H1 (cell line): ENCODE results near the gene SLC4A1AP. TPM values are rescaled to one million over a fixed set of nuclear protein-coding genes. Genes with fewer than 3 reads are reported as not detected.

Experiments used
- CTCF ChIA-PET: fragments of 300-600 bp; sonication (Branson Sonifier 250); formaldehyde crosslinking; loops from one replicate; lab custom pipeline; 2021; ENCODE audit not compliant: partially characterized antibody; lab: Charles Lee
- POLR2A ChIA-PET: fragments of 300-600 bp; sonication (Branson Sonifier 250); formaldehyde crosslinking; loops from one replicate; lab custom pipeline; 2021; ENCODE audit warnings: inconsistent platforms; ENCODE audit not compliant: partially characterized antibody; lab: Charles Lee
- DNase-seq, 2 experiments: peaks; one replicate each; pipeline versions ENCODE4 v3.0.0 to v3.0.0-alpha.2; 2010 to 2022; ENCODE audit warnings: low spot score in 2 of 2, low read depth in 1 of 2, mixed read lengths in 1 of 2
- FAIRE-seq: peaks from 2 replicates; lab custom pipeline; 2011; peaks lifted over from hg19 to GRCh38; lab: Jason Lieb, UNC
- H2AFZ ChIP-seq: 2 replicates; pipeline ENCODE4 v1.8.1; 2012; ENCODE audit warnings: low read length, inconsistent platforms
- H2AK5ac ChIP-seq: 2 replicates; pipeline ENCODE4 v1.6.1; 2013; ENCODE audit warnings: low read depth, low read length
- H2BK120ac ChIP-seq: replicated peaks from 2 replicates; pipeline ENCODE3; 2013; ENCODE audit warnings: low read depth, low read length, inconsistent platforms
- H2BK12ac ChIP-seq: 2 replicates; pipeline ENCODE4 v1.6.1; 2013; ENCODE audit warnings: low read depth, low read length
- H2BK15ac ChIP-seq: 2 replicates; pipeline ENCODE4 v1.6.1; 2013; ENCODE audit warnings: low read length
- H2BK20ac ChIP-seq: 2 replicates; pipeline ENCODE4 v1.6.1; 2013; ENCODE audit warnings: low read length
- H2BK5ac ChIP-seq: 2 replicates; pipeline ENCODE4 v1.6.1; 2013; ENCODE audit warnings: low read depth, low read length
- H3K14ac ChIP-seq: 2 replicates; pipeline ENCODE4 v1.6.1; 2013; ENCODE audit warnings: inconsistent platforms; ENCODE audit not compliant: insufficient read length
- H3K18ac ChIP-seq: 2 replicates; pipeline ENCODE4 v1.6.1; 2013; ENCODE audit warnings: low read length; ENCODE audit errors: extremely low read depth
- H3K23ac ChIP-seq: 2 replicates; pipeline ENCODE4 v1.6.1; 2013; ENCODE audit warnings: inconsistent platforms; ENCODE audit not compliant: insufficient read length
- H3K23me2 ChIP-seq: 2 replicates; pipeline ENCODE4 v1.6.1; 2013; ENCODE audit warnings: low read depth, low read length
- H3K27ac ChIP-seq: 2 replicates; pipeline ENCODE4 v1.6.1; 2011; ENCODE audit warnings: low read depth, low read length, inconsistent platforms
- H3K27me3 ChIP-seq, 4 experiments: replicated peaks in 1 of 4; 1 replicate in 1 of 4; 2 replicates in 3 of 4; pipeline versions ENCODE4 v1.6.1 to v1.8.1; 2011 to 2013; ENCODE audit warnings: low read length in 3 of 4, mild to moderate bottlenecking in 3 of 4, inconsistent platforms in 2 of 4, mixed read lengths in 2 of 4, moderate library complexity in 1 of 4; ENCODE audit not compliant: control insufficient read depth in 3 of 4, insufficient read depth in 3 of 4; ENCODE audit errors: extremely low read depth in 1 of 4
- H3K36me3 ChIP-seq, 4 experiments: 2 replicates each; pipeline versions ENCODE4 v1.6.1 to v1.8.1; 2011 to 2013; ENCODE audit warnings: mild to moderate bottlenecking in 4 of 4, low read length in 3 of 4, moderate library complexity in 2 of 4, control low read depth in 1 of 4, inconsistent platforms in 1 of 4; ENCODE audit not compliant: insufficient read depth in 4 of 4, control insufficient read depth in 2 of 4
- H3K4ac ChIP-seq: replicated peaks from 2 replicates; pipeline ENCODE3; 2013; ENCODE audit warnings: low read length, low read depth, mixed read lengths, inconsistent platforms; ENCODE audit not compliant: insufficient read length
- H3K4me1 ChIP-seq, 4 experiments: replicated peaks in 1 of 4; 1 replicate in 1 of 4; 2 replicates in 3 of 4; pipeline versions ENCODE4 v1.6.1 to v1.8.1; 2011 to 2013; ENCODE audit warnings: low read length in 3 of 4, inconsistent platforms in 2 of 4, mixed read lengths in 1 of 4; ENCODE audit not compliant: insufficient read depth in 4 of 4, control insufficient read depth in 3 of 4
- H3K4me2 ChIP-seq, 2 experiments: 2 replicates each; pipeline versions ENCODE4 v1.6.1 to v1.8.1; 2011 to 2013; ENCODE audit warnings: low read depth in 2 of 2, low read length in 2 of 2, control low read depth in 1 of 2, inconsistent platforms in 1 of 2, mild to moderate bottlenecking in 1 of 2; ENCODE audit not compliant: insufficient read depth in 1 of 2
- H3K4me3 ChIP-seq, 4 experiments: fragments of 200-600, 300-600 bp in 1 of 4; sonication (generic), shearing (Covaris generic), sonication (Bioruptor Twin) in 1 of 4; 2 replicates each; pipeline versions ENCODE4 v1.5.1 to v1.8.1; 2011 to 2016; ENCODE audit warnings: low read length in 4 of 4, low read depth in 3 of 4, control low read depth in 2 of 4, inconsistent platforms in 2 of 4, mild to moderate bottlenecking in 2 of 4, mixed read lengths in 1 of 4, moderate library complexity in 1 of 4; ENCODE audit not compliant: insufficient read depth in 2 of 4; ENCODE audit errors: extremely low read depth in 1 of 4
- H3K56ac ChIP-seq: replicated peaks from 2 replicates; pipeline ENCODE3; 2013; ENCODE audit warnings: low read depth, mild to moderate bottlenecking, mixed read lengths, low read length, inconsistent platforms; ENCODE audit not compliant: insufficient read length
- H3K79me1 ChIP-seq: 2 replicates; pipeline ENCODE4 v1.6.1; 2013; ENCODE audit warnings: low read depth, low read length, control low read depth
- H3K79me2 ChIP-seq, 2 experiments: 2 replicates each; pipeline versions ENCODE4 v1.6.1 to v1.8.1; 2012 to 2013; ENCODE audit warnings: low read length in 2 of 2, mild to moderate bottlenecking in 2 of 2, inconsistent platforms in 1 of 2; ENCODE audit not compliant: insufficient read depth in 2 of 2, control insufficient read depth in 1 of 2
- H3K9ac ChIP-seq, 4 experiments: replicated peaks in 1 of 4; 1 replicate in 1 of 4; 2 replicates in 3 of 4; pipeline versions ENCODE4 v1.6.1 to v1.8.1; 2011 to 2013; ENCODE audit warnings: low read depth in 3 of 4, low read length in 3 of 4, control low read depth in 2 of 4, mild to moderate bottlenecking in 2 of 4, moderate library complexity in 2 of 4, inconsistent platforms in 1 of 4; ENCODE audit errors: extremely low read depth in 1 of 4
- H3K9me3 ChIP-seq, 2 experiments: 2 replicates each; pipeline versions ENCODE4 v1.6.1 to v1.8.1; 2012 to 2013; ENCODE audit warnings: mild to moderate bottlenecking in 2 of 2, moderate library complexity in 2 of 2, control low read depth in 1 of 2, inconsistent platforms in 1 of 2, low read depth in 1 of 2, low read length in 1 of 2, mixed read lengths in 1 of 2; ENCODE audit not compliant: insufficient read depth in 2 of 2
- H4K20me1 ChIP-seq, 2 experiments: replicated peaks in 1 of 2; 2 replicates each; pipeline versions ENCODE3 to v1.8.1; 2011 to 2013; ENCODE audit warnings: inconsistent platforms in 2 of 2, low read length in 2 of 2, mild to moderate bottlenecking in 1 of 2; ENCODE audit not compliant: insufficient read depth in 2 of 2, control insufficient read depth in 1 of 2
- H4K5ac ChIP-seq: 2 replicates; pipeline ENCODE4 v1.6.1; 2013; ENCODE audit warnings: low read length, low read depth, mixed read lengths, inconsistent platforms; ENCODE audit not compliant: insufficient read length
- H4K8ac ChIP-seq: 2 replicates; pipeline ENCODE4 v1.8.0; 2013; ENCODE audit warnings: mild to moderate bottlenecking, moderate library complexity, low read length, inconsistent platforms; ENCODE audit not compliant: insufficient read depth; ENCODE audit errors: extremely low read depth
- H4K91ac ChIP-seq: replicated peaks from 2 replicates; pipeline ENCODE3; 2013; ENCODE audit warnings: low read length, mixed read lengths, inconsistent platforms; ENCODE audit not compliant: insufficient read length
- CBX5 ChIP-seq: fragments of 300-800, 300-1000 bp; sonication (generic); IDR thresholded peaks from 2 replicates; pipeline ENCODE4 v1.7.1; 2016; ENCODE audit warnings: antibody characterized with exemption, low read length, low read depth
- CEBPB ChIP-seq: IDR thresholded peaks from 2 replicates; pipeline ENCODE4 v1.6.1; 2012; ENCODE audit warnings: low read depth, low read length
- CHD2 ChIP-seq: IDR thresholded peaks from 2 replicates; pipeline ENCODE4 v1.6.1; 2012; ENCODE audit warnings: low read length, improper control_type of control experiment
- CREB1 ChIP-seq: IDR thresholded peaks from 2 replicates; pipeline ENCODE4 v1.6.1; 2012; ENCODE audit warnings: inconsistent platforms
- JUN ChIP-seq: IDR thresholded peaks from 2 replicates; pipeline ENCODE4 v1.6.1; 2011; ENCODE audit warnings: low read depth, mild to moderate bottlenecking, improper control_type of control experiment, low read length
- JUND ChIP-seq: IDR thresholded peaks from 2 replicates; pipeline ENCODE4 v1.6.1; 2011; ENCODE audit warnings: mild to moderate bottlenecking, improper control_type of control experiment, low read length
- KDM4A ChIP-seq: IDR thresholded peaks from one replicate; pipeline ENCODE4 v1.7.1; 2012; ENCODE audit warnings: low read depth, mild to moderate bottlenecking, moderate library complexity, low read length, inconsistent platforms; ENCODE audit not compliant: severe bottlenecking
- NANOG ChIP-seq: IDR thresholded peaks from 2 replicates; pipeline ENCODE4 v1.6.1; 2011; ENCODE audit warnings: low read length, low read depth, mild to moderate bottlenecking, inconsistent platforms; ENCODE audit not compliant: insufficient read depth, poor library complexity, severe bottlenecking
- POLR2A ChIP-seq, 2 experiments: IDR thresholded peaks; 1 replicate in 1 of 2; 2 replicates in 1 of 2; pipeline ENCODE4 v1.6.1; 2011; ENCODE audit warnings: low read depth in 2 of 2, low read length in 2 of 2, mild to moderate bottlenecking in 2 of 2; ENCODE audit errors: control extremely low read depth in 1 of 2
- RFX5 ChIP-seq: IDR thresholded peaks from 2 replicates; pipeline ENCODE4 v1.6.1; 2011; ENCODE audit warnings: low read depth, low read length, improper control_type of control experiment, borderline replicate concordance
- RNF2 ChIP-seq: fragments of 200-900, 300-1000 bp; sonication (generic); IDR thresholded peaks from 2 replicates; pipeline ENCODE4 v1.7.1; 2016; ENCODE audit warnings: borderline replicate concordance, low read depth, mild to moderate bottlenecking, antibody characterized with exemption, low read length; ENCODE audit not compliant: poor library complexity, severe bottlenecking; ENCODE audit errors: missing control alignments
- SIN3A ChIP-seq, 2 experiments: IDR thresholded peaks in 1 of 2; conservative IDR thresholded peaks in 1 of 2; 2 replicates each; pipeline ENCODE4 v1.6.1; 2011 to 2012; ENCODE audit warnings: low read length in 2 of 2, improper control_type of control experiment in 1 of 2, low read depth in 1 of 2, mild to moderate bottlenecking in 1 of 2
- SIX5 ChIP-seq: IDR thresholded peaks from 2 replicates; pipeline ENCODE4 v1.6.1; 2011; ENCODE audit warnings: mild to moderate bottlenecking, low read depth, low read length
- TBP ChIP-seq: IDR thresholded peaks from 2 replicates; pipeline ENCODE4 v1.6.1; 2011; ENCODE audit warnings: low read depth, low read length, improper control_type of control experiment
- WGBS, 2 experiments: shearing (Covaris generic) in 1 of 2; methylation state at CpG; one replicate each; pipeline versions ENCODE4 v1.1.6 to v1.1.7; 2013 to 2015; ENCODE audit warnings: low lambda C conversion rate in 2 of 2, mixed read lengths in 2 of 2, inconsistent platforms in 1 of 2, low coverage in 1 of 2, missing lambda C conversion rate in 1 of 2; ENCODE audit not compliant: insufficient replicate concordance in 2 of 2, insufficient coverage in 1 of 2, insufficient read length in 1 of 2; ENCODE audit errors: extremely low coverage in 1 of 2, missing lambda C conversion rate in 1 of 2; 5-methylcytosine and 5-hydroxymethylcytosine counted together
- polyA plus RNA-seq, 7 experiments: library from polyadenylated mRNA; depleted of rRNA in 3 of 7; stranded (reverse) in 5 of 7; unstranded in 2 of 7; fragments of >200 nt in 5 of 7; fragments of 200-250 nt in 2 of 7; gene quantifications; 1 replicate in 5 of 7; 2 replicates in 1 of 7; 4 replicates in 1 of 7; pipeline versions ENCODE4 v1.2.1 to v1.2.3, GENCODE V29; 2011 to 2013; ENCODE audit warnings: missing spikeins in 2 of 7, mixed read lengths in 2 of 7
- total RNA-seq: library from RNA; stranded (reverse); fragmentation: NEBNext Ultra II Directional; extraction: Animal tissue kit (Norgen Biotek cat#: 25700); gene quantifications from 2 replicates; pipeline ENCODE4 v1.2.1, GENCODE V29; 2021

The SLC4A1AP gene
- total and polyA plus RNA-seq, 2 of the 8 experiments (the other 6 are each of a cell fraction or from before 2014, with no cell fraction given): 8.1 to 18.4 TPM

- no peaks in the 10 kb centered on the region for H4K20me1 ChIP-seq
- no peak overlapping the region for H2BK5ac ChIP-seq
- no peak overlapping the region for H2AFZ ChIP-seq
- H3K79me2 ChIP-seq: no peaks in the 10 kb centered on the region
- H3K27me3 ChIP-seq: no peaks in the 10 kb centered on the region
- FAIRE-seq: no peak
- no peak overlapping the region for H3K4ac ChIP-seq
- H2BK15ac ChIP-seq: no peak overlapping the region
- no peak overlapping the region for H2BK20ac ChIP-seq
- H3K14ac ChIP-seq: no peak overlapping the region
- ChIA-PET POLR2A (interaction anchor here (1.0 to 2.6 kb wide), 3 partner anchors 8 to 80 kb away, joined by 3 to 11 read pairs (median 4); partner anchors contain the start of gene CCDC121), CTCF (interaction anchor here (1.2 to 3.3 kb wide), 2 partner anchors 15 to 137 kb away, joined by 3 to 18 read pairs; no protein-coding TSS in a partner anchor)
- no peak overlapping the region for H3K18ac ChIP-seq
- no peaks in the 10 kb centered on the region for H3K79me1 ChIP-seq
- H3K4me3 ChIP-seq: no peak overlapping the region
- no peak overlapping the region for H4K91ac ChIP-seq
- no peak overlapping the region for H3K56ac ChIP-seq
- no peak overlapping the region for H4K5ac ChIP-seq
- H3K36me3 ChIP-seq: no peaks in the 10 kb centered on the region
- WGBS, 2 experiments: 95% methylated on average over 3 of the region's 3 CpGs; no CpG with 5 or more reads in 1 of the 2 experiments
- H2BK12ac ChIP-seq: no peak overlapping the region
- H2AK5ac ChIP-seq: no peak overlapping the region
- no peak overlapping the region for H4K8ac ChIP-seq
- TF ChIP-seq JUND: no peak
- TF ChIP-seq CREB1: no peak
- TF ChIP-seq CHD2: no peak
- TF ChIP-seq JUN: no peak
- no peak for TF ChIP-seq KDM4A
- TF ChIP-seq SIN3A (conservative IDR thresholded peaks at IDR 0.05 in 1 of 2, IDR thresholded peaks at IDR 0.05 in 1 of 2; ENCODE audit: low read depth in 1 of 2, low read length in 2 of 2): no peak
- TF ChIP-seq TBP: no peak
- no peak for TF ChIP-seq SIX5
- no peak for TF ChIP-seq CEBPB
- TF ChIP-seq CBX5: no peak
- no peak for TF ChIP-seq NANOG
- no peak for TF ChIP-seq RFX5
- no peak for TF ChIP-seq POLR2A (IDR thresholded peaks at IDR 0.05; ENCODE audit: control extremely low read depth in 1 of 2, low read depth in 2 of 2, low read length in 2 of 2)
- no peak for TF ChIP-seq RNF2
- no peaks in the 10 kb centered on the region for H3K23me2 ChIP-seq
- no peak overlapping the region for H3K27ac ChIP-seq
- no peak overlapping the region for H3K23ac ChIP-seq
- no peaks in the 10 kb centered on the region for H3K9me3 ChIP-seq
- H3K9ac ChIP-seq: no peak overlapping the region
- H2BK120ac ChIP-seq: no peak overlapping the region
- no peak overlapping the region for H3K4me2 ChIP-seq
- no peak for DNase-seq
- H3K4me1 ChIP-seq: peaks cover 0 to 3% (median 0%) of the 10 kb centered on the region in 4 experiments; a peak in 2 of 7 replicates
These were observed 45.0 kb downstream of the SLC4A1AP start for GRCh38 chr2:27708666-27709065.
